Activated CD4-positive, alpha-beta T cell treated with anti-CD3 and anti-CD28 coated beads, Interleukin-2, amount 50 U/mL, for 24 hours (primary cell): ENCODE measurements around the gene CCDC38.
A peak's percentile ranks its signal among the peaks of the same experiment; 100 is the strongest.
"Not testable (repeated sequence)": the region's sequence is repeated elsewhere in the genome, so short reads cannot be mapped to it uniquely, and the experiment has no call there.

Source experiments
- DNase-seq, 2 donors: peaks; one replicate each; pipeline ENCODE4 v3.0.0-alpha.2; 2020; ENCODE audit warnings: low read depth in 1 of 2, low spot score in 1 of 2

CCDC38 gene

DNA sequence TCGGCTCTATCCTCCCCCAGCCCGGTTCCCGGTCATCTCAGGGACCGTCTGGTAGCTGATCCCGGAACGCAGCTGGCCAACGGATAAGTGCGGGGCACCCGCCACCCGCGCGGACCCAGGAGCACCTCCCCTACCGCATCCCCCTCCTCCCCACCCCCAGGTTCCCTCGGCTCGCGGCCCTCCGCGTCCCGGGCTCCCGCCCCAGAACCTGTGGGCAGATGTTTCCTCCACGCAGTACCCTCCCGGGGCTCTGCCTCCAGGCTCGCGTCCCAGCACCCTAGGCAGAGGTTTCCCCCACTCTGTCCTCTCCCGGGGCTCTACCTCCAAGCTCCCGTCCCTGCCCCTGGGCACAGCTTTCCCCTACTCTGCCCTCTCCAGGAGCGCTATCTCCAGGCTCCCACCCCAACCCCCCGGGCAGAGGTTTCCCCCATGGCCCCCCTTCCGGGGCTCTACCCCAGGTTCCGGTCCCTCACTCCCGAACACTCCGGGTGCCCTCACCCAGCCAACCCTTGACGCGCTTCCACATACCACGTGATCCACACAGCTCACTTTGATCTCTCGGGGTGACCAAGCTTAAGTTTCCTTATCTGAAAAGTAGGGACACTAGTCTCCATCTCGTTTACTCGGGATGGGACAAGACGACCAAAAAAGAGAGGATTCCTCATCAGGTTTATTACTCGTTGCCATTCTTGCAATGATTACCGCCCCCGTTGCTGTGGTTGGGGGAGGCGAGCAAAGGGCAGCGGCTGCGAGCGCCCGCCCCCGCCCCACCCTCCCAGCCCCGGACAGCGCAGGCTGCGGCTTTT lies at the start of gene CCDC38:
Gene CCDC38 (minus strand): TSS at position 91 of the 806 bp plus-strand sequence. CDS start 6,105 bp downstream, outside the sequence.
- DNase-seq: peak; percentile 60 to 86

DNA sequence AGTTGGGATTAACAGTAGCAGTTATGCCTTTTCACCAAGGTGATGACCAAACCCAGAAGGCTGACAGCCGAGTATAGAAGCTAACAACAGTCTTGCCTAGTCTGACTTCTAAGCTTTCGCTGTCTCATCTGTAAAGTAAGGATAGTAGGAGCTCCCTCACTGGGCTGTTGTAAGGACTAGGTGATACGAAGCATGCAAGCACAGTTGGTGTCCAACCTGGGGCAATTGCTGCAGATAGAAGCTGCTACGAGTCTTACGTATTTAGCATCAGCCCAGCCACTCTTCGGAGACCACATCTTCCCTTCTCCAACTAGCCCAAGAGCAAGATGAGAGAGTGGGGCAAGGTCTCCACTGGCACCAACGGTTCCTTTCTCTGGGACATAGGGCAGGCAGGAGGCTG lies 47.7 kb upstream of the CCDC38 start:
- no peak for DNase-seq

DNA sequence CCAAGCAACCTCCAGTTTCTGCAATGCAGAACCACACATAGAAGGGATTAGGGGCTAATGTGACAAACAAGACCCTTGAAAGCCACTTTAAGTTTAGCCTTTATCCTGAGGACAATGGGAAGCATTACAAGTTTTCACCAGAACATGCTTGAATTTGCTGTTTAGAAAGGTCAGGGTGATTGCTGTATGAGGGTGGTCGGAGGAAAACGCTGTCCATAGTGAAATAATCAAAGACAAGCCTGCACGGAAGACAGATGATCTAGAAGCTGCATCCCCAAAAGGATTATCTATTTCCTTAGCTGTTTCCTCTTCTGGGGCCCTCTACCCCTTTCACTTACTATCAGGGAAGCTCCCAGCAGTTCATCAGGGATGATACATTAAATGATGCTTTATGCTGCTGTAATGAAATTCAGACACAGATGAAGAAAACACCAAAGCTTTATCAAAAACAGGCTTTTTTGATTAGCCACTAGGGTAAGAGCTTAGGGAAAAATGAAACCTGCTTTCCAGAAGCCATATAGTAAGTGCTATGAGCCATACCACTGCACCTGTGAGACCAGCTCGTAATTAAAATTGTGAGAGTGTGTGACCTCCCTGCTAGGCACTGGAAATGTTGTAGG lies 47.2 kb upstream of the CCDC38 start:
- DNase-seq: no peak

DNA sequence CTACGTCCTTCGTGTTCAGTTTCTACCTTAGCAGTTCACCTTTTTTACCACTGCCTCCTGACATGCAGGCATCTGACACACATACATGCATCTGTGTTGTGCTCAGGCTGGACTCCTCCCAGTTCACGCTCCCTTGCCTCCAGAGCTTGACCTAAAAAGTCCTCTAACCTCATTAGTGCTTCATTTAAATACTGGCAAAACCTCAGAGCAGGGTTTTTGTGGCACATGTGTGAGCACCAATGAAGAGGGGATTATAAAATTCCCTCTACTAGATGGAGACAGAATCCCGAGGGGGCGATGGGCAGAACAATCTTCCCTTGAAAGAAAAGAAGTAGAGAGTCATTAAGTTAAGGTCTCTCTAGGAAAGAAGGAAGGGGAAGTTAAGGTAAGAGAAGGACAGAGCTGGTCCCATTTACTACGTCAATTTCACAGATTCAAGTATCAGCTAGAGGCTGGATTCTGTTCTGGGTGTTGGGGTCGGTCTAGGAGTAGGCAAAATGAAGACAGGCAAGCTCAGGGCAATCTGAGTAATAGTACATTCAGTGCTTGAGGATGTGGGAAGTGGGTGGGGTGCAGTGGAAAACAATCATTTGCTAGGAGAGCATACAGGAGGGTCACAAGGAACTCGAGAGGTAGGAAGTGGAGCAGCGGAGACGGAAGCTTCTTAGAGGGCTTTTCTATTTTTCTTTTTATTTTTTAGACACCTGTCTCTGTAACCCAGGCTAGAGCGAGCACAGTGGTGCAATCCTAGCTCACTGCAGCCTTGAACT lies 46.3 kb upstream of the CCDC38 start:
- DNase-seq: no peak

DNA sequence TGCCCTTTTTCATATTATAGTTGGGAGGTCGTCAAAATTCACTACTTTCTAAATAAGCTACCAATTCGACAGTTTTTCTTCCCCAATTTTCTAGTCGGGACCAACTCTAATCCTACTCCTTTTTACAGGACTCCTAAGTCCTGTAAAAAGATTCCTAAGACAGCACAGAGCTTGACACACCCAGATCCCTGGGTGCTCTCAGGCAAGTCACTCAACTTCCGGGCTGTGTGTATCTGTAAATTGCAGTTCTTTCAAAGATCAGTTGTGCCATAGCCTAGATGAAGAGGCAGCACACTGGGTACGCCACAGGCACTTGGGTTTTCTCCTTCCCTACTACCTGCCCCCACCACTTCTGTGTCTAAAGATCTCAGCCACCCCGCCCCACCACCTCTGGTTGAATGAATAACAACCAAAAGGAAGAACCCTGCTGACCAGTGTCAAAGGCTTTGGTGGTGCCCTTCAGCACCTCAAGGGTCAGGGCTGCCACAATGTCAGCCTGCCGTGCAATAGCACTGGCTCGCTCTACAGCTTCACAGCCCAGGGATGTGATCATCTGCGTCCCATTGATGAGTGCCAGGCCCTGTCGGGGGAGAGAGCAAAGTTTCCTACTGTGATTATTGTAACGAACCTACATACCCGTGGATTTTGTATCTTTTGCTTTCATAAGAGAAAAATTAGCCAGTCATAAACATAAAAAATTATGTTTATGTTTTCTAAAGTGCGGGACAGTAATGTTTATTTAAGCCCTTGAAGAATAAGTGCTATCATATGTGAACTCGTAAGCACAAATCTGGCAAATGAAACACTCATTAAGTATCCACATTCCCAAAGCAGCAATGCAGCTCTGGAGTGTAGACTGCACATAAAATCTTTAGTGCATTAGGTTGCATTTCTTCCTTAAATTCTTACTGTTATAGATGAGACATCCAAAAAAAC lies 44.5 kb upstream of the CCDC38 start:
- DNase-seq: no peak

DNA sequence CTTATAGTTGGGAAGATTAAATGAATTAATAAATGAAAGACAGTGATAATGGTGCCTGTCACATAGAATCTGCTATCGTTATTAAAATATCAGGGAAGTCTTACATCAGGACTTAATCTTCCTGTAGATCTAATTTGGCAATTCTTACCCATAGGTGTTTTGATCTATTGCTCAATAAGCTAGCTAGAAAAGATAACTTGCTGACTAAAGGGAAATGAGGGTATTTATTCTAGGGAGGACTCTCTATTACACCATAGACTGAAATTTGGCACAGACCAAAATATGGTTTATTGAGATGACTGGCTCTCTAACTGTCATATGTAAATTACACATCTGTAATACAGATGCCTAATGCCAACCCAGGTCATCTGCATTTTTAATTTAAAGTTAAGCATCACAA lies 42.3 kb upstream of the CCDC38 start:
- DNase-seq: no peak

DNA sequence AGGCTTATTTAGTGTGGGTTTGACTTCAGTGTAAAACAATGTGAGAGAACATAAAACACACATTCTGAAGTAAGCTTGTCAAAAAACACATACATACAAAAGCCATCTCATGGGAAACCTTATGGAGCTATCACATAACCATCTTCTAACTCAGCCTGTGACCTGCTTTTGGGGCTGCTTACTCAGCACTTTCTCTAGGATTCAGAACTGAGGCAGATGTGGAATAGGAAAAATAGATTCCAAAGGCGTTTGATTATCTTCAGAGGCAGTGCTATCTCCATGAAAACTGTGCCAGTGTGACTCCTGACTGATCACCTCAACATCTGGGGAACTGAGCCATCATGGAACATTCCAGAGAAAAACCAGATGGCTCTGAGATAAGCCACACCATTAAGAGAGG lies 40.2 kb upstream of the CCDC38 start:
- DNase-seq: no peak

DNA sequence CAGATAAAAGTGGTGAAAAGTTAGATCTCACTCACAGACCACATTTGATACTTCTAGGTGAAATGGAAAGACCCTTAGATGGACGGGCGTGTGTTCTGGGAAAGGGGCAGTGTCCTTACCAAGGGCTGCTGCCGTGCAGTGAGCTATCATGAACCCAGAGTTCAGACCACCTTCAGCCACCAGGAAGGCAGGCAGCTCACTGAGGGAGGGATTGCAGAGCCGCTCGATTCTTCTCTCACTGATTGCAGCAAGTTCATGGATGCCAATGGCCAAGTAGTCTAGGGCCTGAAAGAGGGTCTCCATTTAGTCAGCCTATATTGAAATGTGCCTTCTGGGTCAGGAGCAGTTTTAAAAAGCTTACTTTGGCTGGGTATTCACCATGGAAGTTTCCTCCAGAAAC lies 38.0 kb upstream of the CCDC38 start:
- DNase-seq: no peak

DNA sequence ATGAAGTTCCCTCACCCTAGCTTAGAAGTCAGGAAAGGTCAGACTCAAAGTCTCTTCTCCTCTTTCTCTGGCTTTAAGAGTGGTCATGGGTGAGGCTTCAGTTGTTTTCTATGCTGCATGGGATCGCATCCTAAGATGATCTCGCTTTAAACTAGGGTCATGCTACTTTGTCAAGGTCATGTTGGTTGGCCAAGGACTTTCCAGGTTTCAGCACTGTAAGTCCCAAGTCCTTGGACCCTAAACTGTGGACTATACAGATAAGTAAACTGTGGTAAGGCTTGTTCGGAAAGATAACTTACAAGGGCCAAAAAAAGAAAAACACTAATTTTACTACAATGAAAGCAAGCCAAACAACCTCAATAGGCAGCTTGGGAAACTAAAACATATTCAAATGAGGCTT lies 36.4 kb upstream of the CCDC38 start:
- no peak for DNase-seq

DNA sequence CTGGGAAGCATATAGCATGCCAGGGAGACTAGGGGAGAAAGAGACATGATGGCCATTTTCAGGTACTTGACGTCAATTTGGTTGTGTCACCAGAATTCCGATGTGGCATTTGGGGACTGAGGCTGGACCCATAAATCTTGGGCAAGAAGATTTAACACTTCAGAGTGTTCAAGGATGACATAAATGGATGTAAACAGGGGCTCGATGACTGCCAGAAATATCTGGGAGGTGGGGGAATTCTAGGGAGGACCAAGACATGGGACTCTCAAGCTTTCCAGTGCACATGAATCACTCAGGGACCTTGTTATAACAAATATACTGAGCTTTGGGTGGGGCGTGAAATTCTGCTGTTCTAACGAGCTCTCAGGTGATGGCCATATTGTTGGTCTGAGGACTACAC lies 35.9 kb upstream of the CCDC38 start:
- DNase-seq: no peak

DNA sequence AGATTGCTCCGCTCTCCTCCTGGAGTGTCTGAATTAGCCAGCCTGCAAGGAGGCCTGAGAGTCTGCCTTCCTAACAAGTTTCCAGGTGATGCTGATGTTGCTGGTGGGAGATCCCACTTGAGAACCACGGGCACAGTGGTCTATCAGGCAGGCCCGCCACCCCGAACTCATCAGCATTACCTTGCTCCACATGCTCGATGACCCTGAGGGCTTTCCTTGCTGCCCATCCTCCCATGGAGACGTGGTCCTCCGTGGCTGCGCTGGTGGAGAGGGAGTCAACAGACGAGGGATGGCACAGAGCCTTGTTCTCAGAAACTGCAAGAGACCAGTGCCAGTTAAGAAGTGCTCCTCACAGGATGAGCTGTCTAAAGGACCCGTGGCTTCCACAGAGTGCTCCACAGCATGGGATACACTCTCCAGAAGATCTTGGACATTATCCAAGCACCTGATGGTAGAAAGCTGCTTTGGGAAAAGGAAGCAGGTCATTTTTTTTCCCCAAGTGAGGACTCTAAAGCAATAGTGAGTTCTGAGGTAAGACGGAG lies 35.4 kb upstream of the CCDC38 start:
- DNase-seq: no peak

DNA sequence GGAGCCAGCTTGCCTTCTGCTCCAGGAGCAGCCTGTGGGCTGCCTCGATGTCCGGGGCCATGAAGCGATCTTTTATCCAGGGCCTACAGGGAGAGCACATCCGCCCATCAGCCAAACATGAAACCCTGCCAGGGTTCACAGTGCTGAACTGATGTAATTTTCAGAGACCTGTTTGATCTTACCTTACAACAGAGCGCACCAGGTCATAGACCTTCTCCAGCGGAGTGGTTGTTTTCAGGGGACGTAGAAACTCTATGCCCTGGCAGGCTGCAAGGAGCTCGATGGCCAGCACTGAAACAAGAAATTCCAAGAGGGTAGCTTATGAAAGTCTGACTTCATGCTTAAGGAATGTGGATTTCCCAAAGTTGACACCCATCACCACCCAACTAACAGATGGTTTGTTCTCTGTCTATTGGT lies 34.0 kb upstream of the CCDC38 start:
- DNase-seq: no peak

DNA sequence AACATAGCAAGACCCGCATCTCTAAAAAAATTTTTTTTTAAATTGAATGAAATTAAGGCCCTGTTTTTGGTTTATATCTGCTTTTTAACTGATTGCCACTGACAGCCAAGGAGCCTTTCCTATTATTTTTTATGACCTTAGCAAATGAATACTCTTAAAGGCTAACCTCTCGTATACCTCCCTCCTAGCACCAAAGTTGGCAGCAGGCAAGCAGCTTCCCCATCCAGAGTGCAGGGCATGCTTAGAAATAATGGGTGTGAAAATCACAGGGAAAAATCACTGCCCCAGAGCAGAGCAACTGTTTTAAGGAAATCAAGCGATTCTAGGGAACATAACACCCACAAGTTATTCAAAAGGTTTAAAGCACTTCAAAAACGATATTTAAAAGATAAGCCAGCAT lies 33.1 kb upstream of the CCDC38 start:
- DNase-seq: no peak

DNA sequence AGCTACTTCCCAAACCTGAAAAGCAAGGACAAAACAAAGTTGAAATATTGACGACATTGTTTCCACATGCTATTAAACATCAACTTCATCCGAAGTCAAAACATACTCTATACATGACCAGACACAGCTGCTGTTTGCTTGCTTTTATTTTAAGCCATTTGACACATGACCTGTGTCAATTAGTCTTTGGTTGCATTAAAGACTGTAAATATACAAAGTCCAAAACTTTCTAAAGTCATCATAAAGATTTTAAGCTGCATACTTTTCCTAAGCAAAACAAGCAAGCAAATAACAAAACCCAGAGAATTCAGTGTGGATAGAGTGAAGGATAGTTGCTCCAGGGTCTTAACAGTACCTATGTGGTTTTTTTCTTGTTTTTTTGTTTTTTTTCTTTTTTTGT lies 31.9 kb upstream of the CCDC38 start:
- no peak for DNase-seq

DNA sequence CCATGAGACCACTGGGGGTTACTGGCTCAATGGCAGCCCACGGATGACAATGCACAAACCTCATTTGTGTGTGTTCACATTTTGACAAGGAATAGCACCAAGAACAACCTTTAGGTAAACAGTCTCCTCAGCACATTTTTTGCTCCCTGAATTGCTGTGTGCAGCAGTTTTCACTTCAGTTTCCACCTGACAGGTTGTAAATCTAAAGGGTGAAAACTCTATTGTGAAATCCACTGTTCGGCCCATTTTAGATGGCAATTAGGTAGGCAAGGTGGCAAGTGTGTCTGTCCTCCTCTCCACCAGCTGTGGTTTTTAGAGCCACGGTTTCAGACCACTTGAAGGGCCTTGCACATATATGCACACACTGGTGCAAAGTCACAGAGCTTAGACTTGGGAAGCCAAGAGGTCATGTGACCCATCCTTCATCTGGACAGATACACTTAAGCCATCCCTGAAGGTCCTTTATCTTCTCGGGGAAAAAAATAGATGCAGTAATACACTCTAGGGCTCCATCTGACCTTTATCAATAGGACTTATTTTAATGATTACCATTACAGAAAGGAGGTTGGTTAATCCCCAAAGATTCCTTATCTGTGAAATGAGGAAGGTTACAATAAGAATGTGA lies 30.5 kb upstream of the CCDC38 start:
- no peak for DNase-seq

DNA sequence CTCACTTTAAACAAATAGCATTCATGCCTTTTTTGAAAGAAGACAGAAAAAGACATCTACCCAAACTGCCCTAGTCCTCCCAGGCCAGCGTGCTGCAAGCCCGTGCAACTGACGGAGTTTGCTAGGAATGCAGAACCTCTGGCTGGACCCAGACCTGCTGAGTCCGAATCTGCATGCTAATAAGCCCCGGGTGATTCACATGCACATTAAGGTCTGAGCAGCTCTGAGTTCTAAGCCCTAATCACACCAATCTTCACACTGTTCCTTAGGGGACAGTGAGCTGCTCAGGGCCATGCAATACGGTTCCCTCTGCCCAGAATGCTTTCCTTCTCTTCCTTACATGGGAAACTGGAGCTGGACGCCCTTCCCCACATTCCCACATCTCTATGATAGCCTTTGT lies 28.5 kb upstream of the CCDC38 start:
- DNase-seq: no peak

DNA sequence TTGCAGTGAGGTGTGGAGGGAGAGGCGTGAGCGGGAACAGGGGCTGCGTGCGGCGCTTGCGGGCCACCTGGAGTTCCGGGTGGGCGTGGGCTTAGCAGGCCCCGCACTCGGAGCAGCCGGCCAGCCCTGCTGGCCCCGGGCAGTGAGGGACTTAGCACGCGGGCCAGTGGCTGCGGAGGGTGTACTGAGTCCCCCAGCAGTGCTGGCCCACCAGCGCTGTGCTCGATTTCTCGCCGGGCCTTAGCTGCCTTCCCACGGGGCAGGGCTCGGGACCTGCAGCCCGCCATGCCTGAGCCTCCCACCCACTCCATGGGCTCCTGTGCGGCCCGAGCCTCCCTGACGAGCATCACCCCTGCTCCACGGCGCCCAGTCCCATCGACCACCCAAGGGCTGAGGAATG lies 26.7 kb upstream of the CCDC38 start:
- DNase-seq: not testable (repeated sequence)

DNA sequence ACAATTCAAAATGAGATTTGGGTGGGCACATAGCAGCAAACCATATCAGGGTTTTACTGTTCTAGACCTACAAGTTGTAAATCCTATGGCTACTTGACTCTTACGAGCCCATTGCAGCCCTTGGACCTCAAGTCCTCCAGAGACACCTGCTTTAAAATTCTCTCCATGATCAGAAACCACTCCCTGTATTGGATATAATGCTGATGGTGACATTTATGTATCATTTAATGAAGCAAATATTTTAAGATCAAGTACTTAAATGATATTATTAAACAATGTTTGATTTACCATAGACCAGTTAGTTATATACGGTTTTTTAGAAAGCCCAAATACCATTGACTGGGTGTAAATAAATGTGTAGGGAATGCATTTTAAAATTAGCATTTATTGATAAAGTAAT lies 24.9 kb upstream of the CCDC38 start:
- DNase-seq: no peak

DNA sequence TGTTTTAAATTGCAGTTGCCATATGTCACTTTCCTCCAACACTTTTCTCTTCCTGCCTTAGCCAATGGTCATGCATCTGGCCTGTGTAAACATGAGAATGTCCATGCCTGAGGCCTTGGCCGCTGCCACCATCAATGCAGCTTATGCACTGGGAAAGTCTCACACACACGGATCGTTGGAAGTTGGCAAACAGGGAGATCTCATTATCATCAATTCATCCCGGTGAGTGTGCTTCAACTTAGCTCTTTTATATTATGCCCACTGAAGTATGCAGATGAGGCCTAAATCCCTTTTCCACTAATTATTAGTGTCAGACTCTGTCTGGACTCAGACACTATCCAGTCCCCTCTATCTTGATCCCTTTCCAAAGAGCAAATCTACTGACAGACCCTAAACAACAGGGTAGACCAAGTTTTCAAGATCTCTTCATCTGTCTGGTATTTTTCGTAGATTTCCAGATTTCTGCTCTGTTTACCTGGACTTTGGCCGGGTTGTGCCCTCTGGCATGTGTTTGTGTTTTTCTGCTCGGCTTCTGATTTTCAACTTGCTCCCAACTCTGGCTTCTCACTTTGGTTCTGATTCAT lies 24.0 kb upstream of the CCDC38 start:
- DNase-seq: no peak

DNA sequence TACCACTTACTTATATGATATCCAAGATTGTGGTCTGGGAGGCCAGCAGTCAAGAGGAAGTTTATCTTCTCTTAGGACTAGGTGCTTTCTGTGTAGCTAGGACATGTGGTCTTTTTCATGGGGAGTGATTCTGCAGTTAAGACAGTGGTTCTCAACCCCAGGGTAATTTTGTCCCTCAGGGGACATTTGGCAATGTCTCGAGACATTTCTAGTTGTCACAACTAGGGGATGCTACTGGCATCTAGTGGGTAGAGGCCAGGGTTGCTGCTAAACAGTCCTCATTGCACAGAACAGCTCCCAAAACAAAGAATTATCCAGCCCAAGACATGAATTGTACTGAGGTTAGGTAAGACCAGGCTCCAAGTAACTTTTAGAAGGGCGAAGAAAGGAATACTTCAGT lies 20.7 kb upstream of the CCDC38 start:
- no peak for DNase-seq
